ENCODE results near the gene MTARC1.
A peak's percentile ranks its signal among the peaks of the same experiment; 100 is the strongest.

MTARC1 gene

GRCh38 chr1:220770245-220770913 lies 16.3 kb upstream of the MTARC1 start:
- no peak for DNase-seq (ENCODE audit: low spot score)

- DNase-seq (ENCODE audit: low spot score), result no peak
Measured at GRCh38 chr1:220772846-220773245, 13.9 kb upstream of the MTARC1 start.

- DNase-seq (ENCODE audit: low spot score), result peak; percentile 50
Measured at GRCh38 chr1:220775240-220775853, 11.4 kb upstream of the MTARC1 start.

- no peak for DNase-seq (ENCODE audit: low spot score)
Measured at GRCh38 chr1:220776254-220776653, 10.5 kb upstream of the MTARC1 start.

GRCh38 chr1:220776720-220777326 lies 9.9 kb upstream of the MTARC1 start:
- DNase-seq (ENCODE audit: low spot score), result peak; percentile 48

GRCh38 chr1:220783453-220783852 lies 3.3 kb upstream of the MTARC1 start:
- no peak for DNase-seq (ENCODE audit: low spot score)

GRCh38 chr1:220784751-220785150 lies 2.0 kb upstream of the MTARC1 start:
- DNase-seq (ENCODE audit: low spot score), result no peak

- DNase-seq (ENCODE audit: low spot score), result no peak
Measured at GRCh38 chr1:220785166-220786056, 1.3 kb upstream of the MTARC1 start.

GRCh38 chr1:220786057-220786336 lies 716 bp upstream of the MTARC1 start:
- no peak for DNase-seq (ENCODE audit: low spot score)

GRCh38 chr1:220787069-220787619 lies 431 bp downstream of the MTARC1 start:
- no peak for DNase-seq (ENCODE audit: low spot score)

GRCh38 chr1:220788900-220789299 lies 2.2 kb downstream of the MTARC1 start:
- DNase-seq (ENCODE audit: low spot score), result no peak

GRCh38 chr1:220789532-220790147 lies 2.9 kb downstream of the MTARC1 start:
- no peak for DNase-seq (ENCODE audit: low spot score)

GRCh38 chr1:220791285-220791684 lies 4.6 kb downstream of the MTARC1 start:
- DNase-seq (ENCODE audit: low spot score), result no peak

GRCh38 chr1:220791956-220792355 lies 5.2 kb downstream of the MTARC1 start:
- DNase-seq (ENCODE audit: low spot score), result no peak

GRCh38 chr1:220796530-220796929 lies 9.8 kb downstream of the MTARC1 start:
- no peak for DNase-seq (ENCODE audit: low spot score)

GRCh38 chr1:220797044-220797443 lies 10.3 kb downstream of the MTARC1 start:
- DNase-seq (ENCODE audit: low spot score), result no peak

GRCh38 chr1:220797553-220797952 lies 10.8 kb downstream of the MTARC1 start:
- no peak for DNase-seq (ENCODE audit: low spot score)

GRCh38 chr1:220798338-220798737 lies 11.6 kb downstream of the MTARC1 start:
- no peak for DNase-seq (ENCODE audit: low spot score)

- DNase-seq (ENCODE audit: low spot score), result no peak
Measured at GRCh38 chr1:220800262-220800661, 13.5 kb downstream of the MTARC1 start.

GRCh38 chr1:220803401-220804201 lies 16.9 kb downstream of the MTARC1 start:
- peak; percentile 41 for DNase-seq (ENCODE audit: low spot score)

- no peak for DNase-seq (ENCODE audit: low spot score)
Measured at GRCh38 chr1:220804202-220804586, 17.5 kb downstream of the MTARC1 start.

Measured in hematopoietic multipotent progenitor cell treated with erythropoietin and hydrocortisone succinate and interleukin-3 and kit ligand, for 15 days (in vitro differentiated cells).